ENCODE data around the gene HES7.

HES7 gene

DNA sequence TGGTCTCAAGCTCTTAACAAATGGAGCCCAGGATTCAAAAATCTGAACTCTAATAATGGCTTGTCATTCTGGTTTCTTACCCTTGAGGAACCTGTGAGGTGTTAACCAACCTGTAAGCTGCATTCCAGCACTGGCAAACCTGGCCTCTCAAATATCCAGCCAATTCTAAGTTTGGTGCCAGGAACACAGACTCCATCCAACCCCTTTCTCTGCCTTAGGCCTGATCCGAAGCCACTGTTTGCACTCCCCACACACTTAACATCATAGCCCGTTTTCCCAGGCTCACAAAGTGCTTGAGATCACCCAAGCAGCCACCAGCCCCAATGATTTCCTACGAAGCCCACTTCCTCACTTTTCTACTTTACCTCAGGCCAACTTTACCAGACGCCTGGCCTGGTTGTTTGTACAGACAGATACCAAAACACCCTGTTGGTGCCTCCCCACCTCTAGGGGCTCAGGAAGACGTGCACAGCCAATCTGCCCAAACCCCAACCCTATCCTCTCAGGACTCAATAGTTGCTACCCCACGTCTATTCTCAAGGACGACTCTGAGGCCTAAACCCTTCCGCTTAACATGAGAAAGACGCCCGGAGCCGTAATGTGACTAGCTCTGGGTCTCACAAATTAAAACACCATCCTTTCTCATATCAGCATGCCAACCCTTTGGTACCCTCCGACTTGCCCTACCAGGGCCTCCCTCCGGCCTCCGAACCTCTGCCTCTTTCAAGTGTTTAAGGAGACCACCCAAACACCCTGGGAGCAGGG lies 31.5 kb upstream of the HES7 start:
- no peak for DNase-seq (ENCODE audit: low read depth)

DNA sequence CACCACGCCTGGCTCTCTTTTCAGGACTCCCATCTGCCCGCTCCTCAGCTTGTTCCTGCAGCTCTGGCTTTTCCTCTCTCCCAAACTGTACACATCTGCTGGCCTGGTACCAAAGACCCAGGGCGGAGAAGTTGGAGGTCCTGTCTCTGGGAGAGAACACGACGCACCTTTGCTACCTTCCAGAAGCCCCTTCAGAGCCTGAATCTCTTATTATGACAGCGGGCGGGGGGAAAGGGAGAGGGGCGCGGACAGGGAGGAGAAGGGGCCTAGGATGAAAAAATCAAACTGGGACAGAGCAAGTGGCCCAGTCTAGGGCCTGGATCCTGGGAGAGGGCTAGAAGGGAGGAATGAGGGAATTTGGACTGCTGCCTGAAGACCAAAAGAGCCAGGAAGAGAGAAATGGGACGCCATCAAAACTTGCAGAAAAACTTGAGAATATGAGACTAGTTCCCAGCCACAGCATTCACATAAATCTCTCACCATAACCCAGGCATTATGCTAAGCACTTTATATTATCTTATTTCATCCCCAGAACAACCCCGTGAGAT lies 30.8 kb upstream of the HES7 start:
- DNase-seq (ENCODE audit: low read depth): no peak

DNA sequence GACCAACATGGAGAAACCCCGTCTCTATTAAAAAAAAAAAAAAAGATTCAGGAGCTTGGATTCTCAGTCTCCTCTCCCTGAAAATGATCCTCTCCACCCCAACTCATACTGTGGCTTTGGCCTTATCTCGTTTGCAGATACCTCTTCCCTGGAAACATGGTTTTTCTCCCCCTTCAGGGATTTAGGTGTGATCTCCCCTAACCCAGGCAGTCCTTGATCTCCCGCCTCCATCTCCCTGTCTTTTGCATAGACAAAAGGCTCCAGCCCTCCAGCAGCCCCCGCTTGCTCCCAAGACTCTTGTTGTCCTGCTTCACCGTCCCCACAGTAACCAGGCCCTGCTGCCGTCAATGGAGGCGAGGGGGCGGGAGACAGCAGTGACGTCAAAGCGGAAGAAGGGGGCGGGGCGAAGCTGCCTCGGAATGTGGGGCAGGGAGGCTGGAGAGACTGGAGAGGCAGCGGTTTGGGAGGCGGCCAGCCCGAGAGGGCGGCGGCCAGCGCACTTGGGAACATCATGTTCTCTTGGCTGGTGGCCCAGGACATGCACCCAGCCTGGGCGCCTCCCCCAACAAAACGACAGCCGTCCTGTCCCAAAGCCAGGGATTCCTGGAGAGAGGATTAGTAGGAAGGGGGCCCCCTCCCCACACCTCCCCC lies 30.2 kb upstream of the HES7 start:
- peak; percentile 100 for DNase-seq (ENCODE audit: low read depth)

DNA sequence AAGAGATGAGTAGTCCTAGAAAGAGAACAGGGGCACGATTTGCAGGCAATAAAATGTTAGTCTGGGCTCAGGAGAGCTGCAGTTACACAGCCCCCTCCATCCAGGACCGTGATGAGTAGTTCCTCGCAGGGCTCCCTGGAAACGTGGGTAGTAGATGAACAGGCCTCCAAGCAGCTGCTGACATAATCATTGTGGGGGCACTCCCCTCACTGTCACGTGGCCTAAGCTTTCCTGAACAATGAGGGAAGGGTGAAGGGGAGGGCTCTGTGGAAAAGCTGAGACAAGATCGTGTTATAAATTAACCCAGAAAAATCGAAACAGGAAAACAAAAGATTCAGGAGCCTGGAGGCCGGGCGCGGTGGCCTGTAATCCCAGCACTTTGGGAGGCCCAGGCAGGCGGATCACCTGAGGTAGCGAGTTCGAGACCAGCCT lies 29.6 kb upstream of the HES7 start:
- DNase-seq (ENCODE audit: low read depth): peak; percentile 95

GRCh38 chr17:8153031-8153451 lies 29.1 kb upstream of the HES7 start:
- DNase-seq (ENCODE audit: low read depth): no peak

DNA sequence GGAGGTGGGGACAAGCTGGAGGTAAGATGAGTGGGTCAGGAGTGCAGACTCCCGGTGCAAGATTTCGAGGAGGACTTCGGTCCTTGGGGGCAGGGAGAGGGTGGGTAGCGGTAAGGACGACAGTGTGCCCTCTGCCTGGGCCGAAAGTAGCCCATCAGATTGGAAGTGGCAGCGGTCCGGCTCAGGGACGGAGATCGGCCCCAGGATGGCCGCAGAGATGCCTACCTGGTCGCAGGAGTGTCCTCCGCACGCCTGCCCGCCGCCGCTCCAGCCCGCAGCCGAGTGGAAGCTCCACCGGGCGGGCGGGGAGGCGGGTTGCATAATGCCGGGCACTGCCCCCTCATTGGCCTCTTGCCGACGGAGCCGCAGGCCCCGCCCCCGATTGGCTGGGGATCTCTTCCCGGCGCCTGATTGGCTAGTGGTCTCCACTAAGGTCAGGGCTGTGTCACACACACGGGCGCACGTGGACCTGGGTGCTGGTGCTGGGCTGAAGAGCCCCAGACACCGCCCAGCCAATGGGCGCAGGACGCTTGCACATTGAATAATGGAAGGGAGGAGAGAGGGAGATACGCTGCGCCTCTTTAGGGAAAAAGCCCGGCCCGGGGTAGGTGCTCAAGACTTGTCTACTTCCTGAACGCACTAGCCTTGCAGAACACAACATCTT lies 28.3 kb upstream of the HES7 start, which contains the start of gene PER1:
PER1 (minus strand) TSS at position 293 of the 664 bp plus-strand sequence. CDS start 1,698 bp downstream, outside the sequence.
- peak; percentile 95 for DNase-seq (ENCODE audit: low read depth)

- peak; percentile 81 for DNase-seq (ENCODE audit: low read depth)
Measured at GRCh38 chr17:8151641-8152111, 27.8 kb upstream of the HES7 start.

- peak; percentile 78 for DNase-seq (ENCODE audit: low read depth)
Measured at GRCh38 chr17:8151120-8151640, 27.3 kb upstream of the HES7 start.

GRCh38 chr17:8150194-8151119 lies 26.6 kb upstream of the HES7 start:
- no peak for DNase-seq (ENCODE audit: low read depth)

DNA sequence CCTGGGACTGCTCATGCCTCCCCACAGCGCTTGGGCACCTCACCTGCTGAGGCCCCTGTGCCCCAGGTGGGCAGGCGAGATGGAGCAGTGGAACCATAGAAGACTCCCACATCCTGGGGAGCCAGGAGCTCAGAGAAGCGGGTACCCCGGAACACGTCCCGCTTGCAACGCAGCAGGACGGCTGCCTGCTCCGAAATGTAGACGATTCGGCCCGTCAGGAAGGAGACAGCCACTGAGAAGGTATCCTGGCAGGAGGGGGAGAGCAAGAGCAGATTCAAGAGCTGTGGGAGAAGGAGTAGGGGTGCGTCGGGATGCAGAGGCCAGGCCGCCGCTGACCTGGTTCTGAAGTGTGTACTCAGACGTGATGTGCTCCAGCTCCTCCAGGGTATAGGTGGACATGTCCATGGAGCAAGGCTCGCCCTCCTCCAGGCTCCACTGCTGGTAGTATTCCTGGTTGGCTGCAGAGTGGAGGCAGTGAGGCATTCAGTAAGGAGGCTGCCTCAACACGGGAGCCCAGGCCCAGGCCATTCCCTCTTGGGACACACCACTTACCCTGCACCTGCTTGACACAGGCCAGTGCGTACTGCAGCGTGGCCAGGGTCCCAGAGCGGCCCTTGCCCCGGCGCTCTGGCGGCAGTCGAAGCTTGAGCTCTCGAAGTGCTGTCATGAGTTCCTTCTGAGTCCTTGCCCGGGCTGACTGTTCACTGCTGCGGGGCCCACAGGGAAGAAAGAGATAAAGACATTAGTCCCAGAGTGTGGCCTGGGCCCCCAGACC lies 25.7 kb upstream of the HES7 start:
- no peak for DNase-seq (ENCODE audit: low read depth)

GRCh38 chr17:8148560-8148959 lies 24.7 kb upstream of the HES7 start:
- DNase-seq (ENCODE audit: low read depth): no peak

DNA sequence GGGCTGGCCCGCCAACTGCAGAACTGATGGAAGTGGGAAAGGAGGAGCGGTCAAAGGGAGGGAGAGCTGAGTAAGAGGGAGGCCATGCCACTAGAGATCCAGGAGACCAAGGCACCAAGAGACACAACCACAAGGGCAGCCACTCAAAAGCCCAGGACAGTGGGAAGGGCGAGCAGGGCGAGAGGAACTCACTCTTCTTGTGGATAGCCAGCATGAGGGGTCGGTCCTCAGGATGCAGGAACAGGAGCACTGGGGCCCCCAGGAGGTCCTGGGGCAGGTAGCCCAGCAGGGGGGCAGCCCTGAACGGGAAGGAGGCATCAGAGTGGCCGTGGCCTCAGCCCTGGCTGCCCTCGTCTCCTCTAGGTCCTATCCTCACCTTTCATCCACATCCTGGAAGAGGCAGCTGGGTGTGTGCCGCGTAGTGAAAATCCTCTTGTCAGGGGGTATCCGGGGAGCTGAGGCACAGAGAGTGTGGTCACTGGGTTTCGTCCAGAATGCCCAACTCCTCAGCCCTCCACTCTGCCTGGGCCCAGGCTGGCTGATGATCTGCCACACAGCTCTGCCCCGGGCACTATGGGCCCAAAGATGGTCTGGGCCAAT lies 24.0 kb upstream of the HES7 start:
- DNase-seq (ENCODE audit: low read depth): no peak

GRCh38 chr17:8147141-8147804 lies 23.4 kb upstream of the HES7 start:
- DNase-seq (ENCODE audit: low read depth): no peak

DNA sequence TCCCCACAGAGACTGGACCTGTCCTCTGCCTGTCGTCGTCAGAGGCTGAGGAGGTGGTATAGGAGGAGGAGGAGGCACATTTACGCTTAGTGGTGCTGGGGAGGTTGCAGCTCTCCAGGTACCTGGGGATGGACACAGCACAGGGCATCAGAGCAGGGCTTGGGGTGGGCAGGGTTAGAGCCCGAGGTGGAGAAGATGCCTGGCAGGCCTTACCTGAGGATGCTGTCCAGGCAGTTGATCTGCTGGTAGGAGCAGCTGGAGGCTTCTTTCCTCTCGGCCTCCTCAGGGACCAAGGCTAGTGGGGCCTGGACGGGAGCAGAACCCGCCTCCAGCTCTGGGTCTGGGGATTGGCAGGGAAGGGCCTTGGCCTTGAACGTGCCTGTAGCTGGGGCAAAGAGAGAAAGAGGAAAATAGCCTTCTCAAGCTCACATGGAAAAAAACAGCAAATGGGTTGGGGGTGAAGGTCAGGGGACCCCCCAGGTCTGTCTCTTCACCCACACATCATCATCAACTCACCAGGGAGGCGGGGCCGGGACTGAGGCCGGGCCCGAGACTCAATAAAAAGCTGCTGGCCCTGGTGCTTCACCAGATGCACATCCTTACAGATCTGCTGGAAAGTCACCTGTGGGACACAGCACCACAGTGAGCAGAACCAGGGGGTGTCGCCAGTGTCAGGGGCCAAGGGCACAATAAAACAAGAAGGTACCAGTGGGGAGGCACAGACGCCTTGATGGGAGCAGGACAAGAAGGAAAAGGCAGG lies 22.7 kb upstream of the HES7 start:
- DNase-seq (ENCODE audit: low read depth): no peak

GRCh38 chr17:8145811-8146210 lies 21.9 kb upstream of the HES7 start:
- no peak for DNase-seq (ENCODE audit: low read depth)

GRCh38 chr17:8144401-8145231 lies 20.7 kb upstream of the HES7 start:
- no peak for DNase-seq (ENCODE audit: low read depth)

DNA sequence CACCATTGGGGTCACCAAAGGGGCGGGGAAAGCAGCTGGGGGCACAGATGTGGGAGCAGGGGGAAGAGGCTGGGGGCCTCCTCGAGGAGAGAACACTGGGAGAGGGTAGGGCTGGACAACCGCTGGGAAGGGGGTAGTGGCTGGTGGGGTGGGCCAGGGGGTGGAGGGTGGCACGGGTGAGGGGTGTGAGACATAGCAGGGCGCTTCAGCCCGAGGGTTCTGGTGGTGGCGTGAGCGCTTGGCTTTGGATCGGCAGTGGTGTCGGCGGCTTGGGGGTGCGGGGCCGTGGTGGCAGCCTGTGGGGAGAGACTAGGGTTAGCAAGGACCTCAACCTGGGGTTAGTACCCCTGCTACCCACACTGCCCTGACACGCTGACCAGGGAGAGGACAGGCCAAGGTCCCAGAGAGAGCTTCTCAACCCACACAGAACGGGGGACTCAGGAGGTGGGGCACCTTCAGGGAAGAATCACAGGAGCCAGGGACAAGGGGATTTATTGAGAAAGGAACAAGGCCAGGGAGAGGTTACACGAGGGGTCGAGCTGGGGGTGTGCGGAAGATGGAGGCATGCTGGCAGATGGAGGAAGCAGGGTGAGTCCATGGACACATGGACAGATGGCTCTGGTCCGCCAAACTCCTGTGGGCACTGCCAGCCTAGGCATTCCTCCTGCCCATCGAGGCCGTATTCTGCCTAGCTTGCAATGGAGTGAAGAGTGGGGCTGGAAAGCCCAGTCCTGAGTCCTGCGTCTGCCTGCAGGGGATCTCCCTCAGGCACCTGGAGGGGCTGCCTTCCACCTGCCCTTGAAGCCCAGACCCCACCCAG lies 19.9 kb upstream of the HES7 start:
- no peak for DNase-seq (ENCODE audit: low read depth)

Measured in fibroblast of the conjunctiva (primary cell).